Measurements from ENCODE around the gene BCL11B. TPM values are rescaled to one million over a fixed set of nuclear protein-coding genes. Genes with fewer than 3 reads are reported as not detected.
A peak's percentile ranks its signal among the peaks of the same experiment; 100 is the strongest.

BCL11B gene
- total RNA-seq, 1 donor from 2014 or later, result 0.20 TPM

DNA sequence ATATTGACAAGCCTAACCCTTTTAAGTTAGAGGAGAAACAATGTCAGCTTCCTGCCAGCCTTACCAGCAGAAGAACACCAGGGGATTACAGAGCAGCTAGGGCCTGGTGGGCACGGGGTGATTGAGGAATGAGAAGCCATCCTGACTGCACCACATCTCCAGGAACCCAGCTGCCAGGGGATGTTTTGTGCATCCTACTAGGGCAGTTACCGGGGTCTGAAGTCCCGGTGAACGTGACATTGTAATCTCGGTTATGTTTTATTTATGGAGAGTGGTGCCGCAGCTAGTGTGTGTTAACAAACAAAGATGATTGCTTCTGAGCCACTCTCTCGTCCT lies 115.9 kb downstream of the BCL11B start:
- ATAC-seq, result no peak
- intact Hi-C loops (cut with micrococcal nuclease), result no loop called here
- DNase-seq, result no peak

DNA sequence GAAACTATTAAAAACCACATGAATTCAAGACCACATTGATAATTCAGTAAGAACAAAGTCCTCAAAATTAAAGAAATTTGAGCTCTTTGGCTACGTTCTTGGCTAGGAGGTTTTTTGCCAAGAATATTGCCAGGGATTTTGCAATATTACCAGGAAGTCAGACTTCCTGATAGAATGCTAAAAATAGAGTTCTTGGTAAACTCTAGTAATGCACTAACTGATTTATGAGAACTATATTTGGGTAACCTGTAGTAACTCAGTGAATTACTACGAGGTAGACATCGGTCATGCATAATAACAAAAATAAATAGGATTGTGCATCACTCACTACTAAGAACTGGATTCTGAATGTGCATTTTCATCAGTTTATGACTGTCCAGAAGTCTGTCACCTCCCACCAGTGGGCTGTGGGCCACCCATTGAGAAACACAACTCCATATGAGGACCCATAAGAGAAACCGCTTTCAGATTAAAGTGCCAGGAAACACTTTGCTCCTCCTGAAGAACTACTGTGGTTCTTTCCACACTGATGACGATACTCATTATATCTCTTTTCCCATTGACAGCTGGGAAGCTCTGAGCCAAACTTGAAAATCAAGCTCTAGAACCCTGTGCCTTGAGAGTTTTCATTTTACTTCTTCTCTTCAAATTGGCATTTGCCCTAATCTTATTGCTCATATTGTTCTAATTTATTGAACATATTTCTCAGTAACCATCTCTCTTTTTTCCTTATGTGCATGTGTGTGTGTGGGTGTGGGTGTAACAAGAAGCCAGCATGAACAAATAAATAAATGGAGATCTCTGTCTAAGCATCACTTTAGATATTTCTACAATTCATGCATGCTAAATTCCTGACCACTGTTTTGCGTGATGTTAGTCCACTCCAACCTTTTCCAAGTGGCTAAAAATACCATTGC lies 116.6 kb downstream of the BCL11B start:
- DNase-seq, result no peak
- intact Hi-C loops (cut with micrococcal nuclease), result no loop called here
- peak; percentile 35 for ATAC-seq

DNA sequence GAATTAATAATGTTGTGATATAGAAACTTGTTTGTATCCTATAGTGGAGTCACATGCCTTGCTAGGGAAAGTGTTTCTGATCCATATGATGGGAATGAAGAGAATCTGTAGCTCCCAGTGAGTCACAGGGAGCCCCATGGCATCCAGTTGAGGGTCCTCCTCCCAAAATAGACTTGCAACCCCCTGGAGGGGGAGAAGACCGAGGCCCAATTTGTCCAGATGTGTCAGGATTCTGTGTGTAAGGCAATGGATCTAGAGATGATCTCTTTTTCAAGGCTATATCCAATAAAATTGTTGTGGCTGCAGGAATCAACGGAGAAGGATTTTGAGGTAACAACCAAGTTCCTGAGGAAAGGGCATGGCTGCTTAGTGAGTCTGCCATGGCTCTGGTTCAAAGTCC lies 121.8 kb downstream of the BCL11B start:
- no peak for DNase-seq

DNA sequence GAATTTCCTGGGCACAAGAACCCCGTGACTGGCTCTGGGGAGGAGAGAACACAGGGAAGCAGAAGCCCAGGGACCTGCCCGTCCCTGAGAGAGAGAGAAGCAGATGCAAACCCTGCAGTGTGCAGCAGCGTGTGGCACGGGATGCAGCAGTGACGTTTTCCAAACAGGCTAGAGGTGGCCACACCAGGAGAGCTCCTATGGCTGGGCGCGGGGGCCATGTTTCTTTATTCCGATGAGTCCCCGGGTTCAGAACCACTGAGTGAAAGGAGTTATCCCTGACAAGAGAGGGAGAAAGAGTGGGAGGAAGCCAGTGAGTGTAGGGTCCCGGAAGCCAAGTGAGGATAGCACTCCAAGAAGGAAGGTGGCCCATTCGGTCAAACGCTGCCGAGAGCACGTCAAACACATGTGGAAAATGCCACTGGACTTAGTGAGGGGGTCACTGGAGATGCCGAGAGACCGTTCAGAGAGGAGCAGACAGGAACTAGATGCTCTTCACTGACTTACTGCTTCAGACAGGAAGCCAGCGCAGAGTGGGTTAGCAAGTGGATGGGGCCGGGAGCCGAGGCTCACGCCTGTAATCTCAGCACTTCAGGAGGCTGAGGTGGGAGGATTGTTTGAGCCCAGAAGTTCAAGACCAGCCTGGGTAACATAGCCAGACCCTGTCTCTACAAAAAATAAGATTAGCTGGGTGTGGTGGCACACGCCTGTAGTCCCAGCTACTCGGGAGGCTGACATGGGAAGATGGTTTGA lies 123.0 kb downstream of the BCL11B start:
- intact Hi-C loops (cut with micrococcal nuclease), result no loop called here
- DNase-seq, result no peak
- ATAC-seq, result no peak

More for the DNA sequence above, 121.8 kb downstream of the BCL11B start:
- intact Hi-C loops (cut with micrococcal nuclease), result no loop called here
- no peak for ATAC-seq

DNA sequence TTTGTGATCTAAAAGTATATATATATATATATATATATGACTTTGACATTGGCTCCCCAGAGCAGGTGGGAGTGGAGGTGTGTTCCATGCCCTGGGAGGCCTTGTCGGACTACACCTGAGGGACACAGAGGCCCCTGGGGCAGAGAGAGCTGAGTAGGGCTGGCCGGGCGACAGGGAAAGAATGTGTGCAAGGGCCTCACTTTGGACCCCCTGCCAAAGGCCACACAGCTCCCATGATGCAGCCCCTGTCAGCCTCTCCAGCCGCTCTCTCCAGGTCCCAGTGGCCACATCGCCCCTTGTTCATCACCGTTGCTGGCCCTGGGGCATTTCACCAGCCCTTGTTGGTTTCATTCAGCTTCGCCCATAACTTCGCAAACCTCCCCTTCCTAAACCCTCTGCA lies 123.9 kb downstream of the BCL11B start:
- intact Hi-C loops (cut with micrococcal nuclease), result no loop called here
- DNase-seq, result no peak
- ATAC-seq, result no peak

DNA sequence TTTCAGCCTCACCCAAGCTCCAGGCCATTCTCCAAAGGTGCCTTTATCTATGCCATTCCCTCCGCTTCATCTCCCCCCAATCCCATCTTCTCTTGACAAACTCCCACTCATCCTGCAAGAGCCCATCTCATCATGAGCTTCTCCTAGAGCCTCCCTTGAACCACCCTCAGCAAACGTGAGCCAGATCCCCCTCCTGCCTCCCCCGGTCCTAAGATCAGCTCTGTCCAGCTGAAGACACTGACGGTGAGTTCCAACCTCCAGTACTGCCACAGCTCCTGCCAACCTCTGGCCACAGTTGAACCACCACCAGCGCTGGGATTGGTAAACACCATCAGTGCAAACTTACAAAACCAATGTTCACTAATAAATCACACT lies 124.6 kb downstream of the BCL11B start:
- intact Hi-C loops (cut with micrococcal nuclease), result no loop called here
- DNase-seq (no peak), ATAC-seq (no peak)

DNA sequence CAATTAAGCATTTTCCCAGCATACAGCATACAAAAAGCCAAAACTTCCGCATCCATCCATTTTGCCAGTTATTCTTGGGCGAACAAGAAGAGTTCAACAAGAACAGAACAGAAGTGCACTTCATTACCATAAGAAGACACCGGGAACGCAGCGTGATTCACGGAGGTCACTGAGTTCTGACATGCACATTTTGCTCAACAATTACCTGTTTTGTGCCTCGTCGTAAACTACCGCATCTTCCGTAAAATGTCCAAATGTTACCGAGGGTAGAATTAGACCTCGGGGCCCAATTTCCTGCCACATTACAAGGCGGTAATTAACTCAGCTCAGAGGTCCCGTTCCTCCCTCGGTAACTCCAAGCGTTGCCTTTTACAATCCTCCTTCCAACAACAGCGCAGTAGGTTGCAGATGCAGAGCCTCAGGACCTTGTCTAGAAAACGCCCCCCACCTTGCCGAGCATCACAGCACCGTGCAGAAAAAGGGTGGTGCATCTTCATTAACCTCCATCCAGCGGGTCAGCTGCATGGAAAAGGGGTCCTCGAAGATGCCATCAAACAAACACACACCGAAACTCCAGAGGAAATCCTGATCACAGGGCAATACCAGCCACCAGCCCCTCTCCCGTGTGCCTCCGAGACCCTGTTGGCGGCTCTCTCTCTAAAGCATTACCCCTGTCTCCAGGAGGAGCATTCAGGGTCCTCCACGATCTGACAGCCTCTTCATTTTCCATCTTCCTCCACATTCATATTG lies 125.2 kb downstream of the BCL11B start:
- ATAC-seq, result no peak
- no peak for DNase-seq
- intact Hi-C loops (cut with micrococcal nuclease), result no loop called here

DNA sequence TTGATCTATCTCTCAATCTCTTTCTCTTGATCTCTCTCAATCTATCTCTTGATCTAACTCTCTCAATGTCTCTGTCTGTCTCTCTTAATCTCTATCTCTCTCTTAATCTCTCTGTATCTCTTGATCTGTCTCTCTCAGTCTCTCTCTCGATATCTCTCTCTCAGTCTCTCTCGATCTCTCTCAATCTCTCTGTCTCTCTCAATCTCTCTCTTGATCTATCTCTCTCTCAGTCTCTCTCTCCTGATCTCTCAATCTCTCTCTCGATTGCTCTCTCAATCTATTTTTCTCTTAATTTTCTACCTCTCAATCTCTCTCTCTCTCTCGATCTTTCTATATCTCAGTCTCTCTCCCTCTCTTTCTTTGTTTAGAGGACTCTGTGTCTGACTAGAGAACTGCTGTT lies 126.7 kb downstream of the BCL11B start:
- no peak for ATAC-seq
- intact Hi-C loops (cut with micrococcal nuclease), result no loop called here
- DNase-seq, result no peak

DNA sequence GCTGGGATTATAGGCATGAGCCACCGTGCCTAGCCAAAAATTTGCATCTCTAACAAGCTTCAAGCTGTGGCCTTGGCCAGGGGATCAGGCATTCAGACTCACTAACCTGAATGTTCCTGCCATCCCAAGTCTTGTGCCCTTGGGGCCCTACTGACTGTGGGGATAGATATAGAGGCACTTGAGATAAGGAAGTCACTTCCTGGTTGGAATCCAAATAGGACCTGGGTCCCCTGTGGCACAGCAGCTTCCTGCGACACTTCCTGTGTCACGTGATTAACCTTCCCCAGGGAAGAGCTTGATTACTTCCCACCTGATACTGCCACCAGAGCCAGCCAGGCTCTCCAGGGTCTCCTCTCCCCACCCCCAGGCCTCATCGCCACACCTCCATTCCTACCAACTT lies 128.2 kb downstream of the BCL11B start:
- no peak for ATAC-seq
- intact Hi-C loops (cut with micrococcal nuclease), result no loop called here

DNA sequence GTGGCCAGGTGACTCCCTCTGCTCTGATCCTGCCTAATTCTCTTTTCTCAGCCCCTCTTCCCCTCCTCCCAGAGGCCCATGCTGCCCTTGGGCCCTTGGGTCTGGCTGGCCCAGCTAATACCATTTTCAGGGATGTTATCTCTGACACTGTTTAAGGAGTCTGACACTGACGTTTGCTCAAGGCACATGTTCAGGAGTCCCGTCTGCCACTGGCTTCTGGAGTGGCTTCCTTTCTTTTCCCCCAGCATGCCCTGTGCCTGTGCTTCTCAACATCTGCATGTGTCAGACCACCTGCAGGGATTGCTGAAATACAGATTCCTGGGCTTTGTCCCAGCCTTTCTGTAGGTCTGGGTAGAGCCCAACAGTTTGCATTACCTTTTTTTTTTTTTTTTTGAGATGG lies 128.9 kb downstream of the BCL11B start:
- intact Hi-C loops (cut with micrococcal nuclease), result no loop called here
- DNase-seq (no peak), ATAC-seq (no peak)

More for the DNA sequence above, 128.2 kb downstream of the BCL11B start:
- DNase-seq, result no peak

DNA sequence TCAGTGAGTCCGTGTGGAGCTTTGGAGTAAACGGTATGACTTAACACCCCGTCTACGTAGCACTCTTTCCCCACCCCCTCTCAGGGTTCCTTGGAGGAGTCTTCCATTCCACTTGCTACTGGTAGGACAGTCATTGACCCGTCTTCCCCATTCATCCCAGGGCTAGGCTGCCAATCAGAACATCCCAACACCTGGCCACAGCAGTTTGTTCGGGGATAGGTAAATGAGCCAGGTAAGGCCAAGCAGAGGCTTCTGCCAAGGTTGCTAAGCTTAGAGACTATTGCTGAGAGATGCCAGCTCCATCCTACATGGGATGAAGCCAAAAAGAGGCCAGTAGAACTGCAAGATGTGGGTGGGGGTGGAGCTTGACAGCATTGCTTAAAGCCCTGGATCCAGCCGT lies 130.8 kb downstream of the BCL11B start:
- intact Hi-C loops (cut with micrococcal nuclease), result no loop called here
- no peak for ATAC-seq
- no peak for DNase-seq

DNA sequence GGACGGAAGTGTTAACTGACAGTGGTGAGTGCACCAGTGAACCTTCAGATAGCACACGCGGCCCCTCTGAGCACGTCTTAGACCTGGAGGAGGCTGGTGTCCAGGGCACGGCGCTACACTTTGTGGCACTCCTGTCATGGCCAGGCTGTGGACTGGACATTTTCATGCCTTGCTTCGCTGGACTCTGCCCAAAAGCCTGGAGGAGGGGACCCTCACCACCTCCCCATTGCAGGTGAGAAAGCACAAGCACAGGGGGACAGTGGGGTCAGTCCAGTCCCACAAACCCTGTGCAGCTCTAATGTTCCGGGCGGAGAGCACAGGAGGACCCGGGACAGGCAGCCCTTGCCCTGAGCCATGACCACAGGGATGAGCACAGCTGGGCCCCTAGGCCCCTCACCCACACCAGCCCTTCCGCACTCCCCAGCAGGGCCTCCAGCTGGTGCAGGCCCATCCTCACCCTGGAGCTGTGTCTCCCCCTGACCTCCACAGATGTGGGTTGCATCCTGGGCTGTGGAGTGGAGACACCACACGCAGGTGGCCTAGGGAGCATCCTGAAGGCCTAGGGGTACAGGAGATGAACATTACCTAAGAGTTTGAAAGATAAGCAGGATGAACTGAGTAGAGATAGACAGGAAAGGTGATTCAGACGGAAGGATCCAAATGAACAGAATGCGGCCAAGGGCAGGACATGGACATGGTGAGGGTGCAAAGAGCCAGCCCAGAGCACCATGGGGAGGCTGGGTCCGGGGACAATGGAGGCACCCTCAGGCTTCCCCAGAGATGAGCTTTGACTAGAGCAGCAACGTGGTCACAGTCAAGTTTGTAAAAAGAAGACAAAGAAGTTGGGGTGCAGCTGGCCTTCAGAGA lies 132.8 kb downstream of the BCL11B start:
- intact Hi-C loops (cut with micrococcal nuclease), result no loop called here
- no peak for DNase-seq
- no peak for ATAC-seq

DNA sequence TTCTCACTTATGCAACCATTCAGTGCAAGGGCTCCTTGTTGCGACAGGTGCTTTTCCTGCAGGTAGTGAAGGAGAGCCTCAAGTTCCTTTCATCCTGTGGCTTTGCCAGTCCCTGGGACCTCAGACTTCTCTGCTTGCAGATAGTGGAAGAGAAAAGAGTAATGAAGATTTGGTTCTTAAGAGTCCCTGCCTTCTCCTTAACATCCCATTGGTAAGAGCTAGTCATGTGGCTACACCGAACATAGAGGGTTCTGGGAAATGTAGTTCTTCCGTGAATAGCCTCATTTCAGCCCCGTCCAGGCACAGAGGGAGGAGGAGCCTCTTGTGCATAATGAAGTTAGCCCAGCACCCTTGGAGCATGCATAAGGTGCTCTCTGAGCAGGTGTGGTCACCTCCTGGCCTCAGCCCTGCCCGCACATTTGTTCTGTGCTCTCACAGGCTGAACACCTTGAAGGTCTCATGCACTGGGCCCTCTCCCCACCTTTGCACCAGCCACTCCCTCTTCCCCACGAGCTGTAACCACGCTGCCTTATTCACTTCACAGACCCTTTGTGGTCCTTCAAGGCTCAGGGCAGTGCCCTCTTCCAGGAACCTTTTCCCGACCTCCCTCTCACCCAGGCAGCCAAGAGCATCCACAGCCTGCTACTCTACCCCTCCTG lies 134.0 kb downstream of the BCL11B start:
- intact Hi-C loops (cut with micrococcal nuclease), result no loop called here
- DNase-seq (no peak), ATAC-seq (no peak)

DNA sequence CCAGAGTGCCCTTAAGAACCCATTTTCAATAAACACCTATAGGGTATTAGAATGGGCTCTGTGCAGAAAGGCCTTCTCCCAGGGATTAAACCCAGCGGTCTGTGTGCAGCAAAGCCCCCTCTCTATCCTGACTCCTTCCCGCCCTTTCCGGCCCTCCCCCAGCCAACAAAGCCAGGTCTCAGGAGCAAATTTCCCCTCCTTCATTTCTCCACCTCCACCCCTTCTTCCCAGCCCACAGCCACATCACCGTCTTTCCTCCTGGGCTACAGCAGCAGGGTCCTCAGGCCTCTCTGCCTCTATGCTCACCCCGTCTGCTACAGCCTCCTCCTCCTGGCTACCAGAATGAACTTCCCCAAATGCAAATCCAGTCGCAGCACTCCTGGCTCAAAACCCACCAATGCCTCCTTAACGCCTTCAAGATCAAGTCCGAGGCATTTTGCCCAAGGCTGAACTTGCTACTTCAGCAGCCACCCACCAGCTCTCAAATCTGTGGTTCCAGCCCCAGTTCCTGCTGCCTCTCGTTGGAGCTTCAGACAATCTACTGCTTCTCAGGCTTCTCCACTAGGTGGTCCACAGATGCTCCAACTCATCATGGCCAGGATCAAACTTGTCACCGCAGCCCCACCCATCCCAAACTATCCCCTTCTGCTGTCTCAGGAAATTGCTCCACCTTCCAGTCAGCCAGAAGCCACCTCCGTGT lies 134.8 kb downstream of the BCL11B start:
- ATAC-seq (no peak), DNase-seq (no peak)
- intact Hi-C loops (cut with micrococcal nuclease), result no loop called here

DNA sequence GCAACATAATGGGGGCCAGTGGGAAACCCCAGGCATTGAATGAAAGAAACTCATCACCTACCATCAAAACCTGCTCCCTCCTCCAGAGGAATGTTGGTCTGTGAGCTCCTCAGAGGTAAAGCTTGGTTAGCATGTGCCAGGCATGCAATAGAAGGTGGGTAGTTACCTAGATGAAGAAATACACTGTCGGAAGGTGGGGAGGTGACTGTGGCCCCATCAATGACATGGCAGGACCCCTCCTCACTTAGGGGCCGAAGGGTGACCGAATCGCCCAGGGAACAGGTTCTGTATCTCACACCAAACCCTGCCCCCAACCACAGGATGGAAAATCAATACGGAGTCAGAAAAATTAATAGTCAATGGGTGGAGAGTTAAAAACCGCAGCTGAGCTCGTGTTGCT lies 135.6 kb downstream of the BCL11B start:
- DNase-seq, result no peak
- intact Hi-C loops (cut with micrococcal nuclease), result no loop called here
- ATAC-seq, result no peak

DNA sequence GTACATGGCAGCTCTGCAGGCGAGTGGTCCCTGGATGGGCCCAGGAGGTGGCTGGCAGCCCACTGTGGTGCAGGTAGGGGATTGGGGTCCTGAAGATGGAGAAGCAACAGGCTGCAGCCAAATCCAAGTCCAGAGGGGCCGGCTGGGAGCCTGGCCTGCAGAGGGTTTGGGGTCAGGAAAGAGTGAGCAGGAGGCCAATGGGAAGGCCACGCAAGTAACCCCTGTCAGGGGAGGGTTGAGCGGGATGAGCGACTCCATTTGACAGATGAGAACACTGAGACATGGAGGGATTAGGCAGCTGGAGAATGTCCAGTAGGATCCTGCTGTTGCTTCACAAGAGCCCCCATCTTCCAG lies 136.0 kb downstream of the BCL11B start:
- no peak for ATAC-seq
- no peak for DNase-seq
- intact Hi-C loops (cut with micrococcal nuclease), result no loop called here

DNA sequence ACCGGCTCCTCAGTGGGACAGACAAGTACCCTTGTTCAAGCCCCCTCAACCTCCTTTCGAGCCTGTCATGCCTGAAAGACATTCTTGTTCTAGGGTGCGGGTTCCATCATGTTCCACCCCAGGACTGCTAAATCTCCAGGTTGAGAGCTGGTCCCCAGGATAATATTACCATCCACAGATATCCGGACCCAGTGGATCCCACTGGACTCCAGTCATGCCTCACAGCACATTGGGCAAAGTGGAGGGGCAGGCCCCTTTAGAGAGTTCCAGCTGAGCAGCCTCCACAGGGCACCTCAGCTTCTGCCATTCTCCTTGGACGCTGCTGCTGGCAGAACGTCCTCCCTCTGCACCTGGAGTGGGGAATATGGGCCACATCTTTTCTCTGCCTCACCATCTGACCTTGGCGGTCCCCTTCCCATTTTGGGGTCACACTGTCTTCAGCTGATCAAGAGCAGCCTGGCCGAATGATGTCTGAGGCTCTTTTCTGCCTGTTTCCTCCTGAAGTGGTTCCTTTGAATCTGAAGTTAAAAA lies 137.4 kb downstream of the BCL11B start:
- DNase-seq, result no peak
- intact Hi-C loops (cut with micrococcal nuclease), result no loop called here
- no peak for ATAC-seq

Data from left ventricle myocardium superior (tissue), 1 donor.